ENCODE measurements around the gene LDLRAD3. TPM values are rescaled to one million over a fixed set of nuclear protein-coding genes. Genes with fewer than 3 reads are reported as not detected.

The LDLRAD3 gene
- total RNA-seq, 3 donors from 2014 or later (not counting 1 experiment from before 2014, with no cell fraction given): 1.0 to 1.5 (median 1.2) TPM

DNA sequence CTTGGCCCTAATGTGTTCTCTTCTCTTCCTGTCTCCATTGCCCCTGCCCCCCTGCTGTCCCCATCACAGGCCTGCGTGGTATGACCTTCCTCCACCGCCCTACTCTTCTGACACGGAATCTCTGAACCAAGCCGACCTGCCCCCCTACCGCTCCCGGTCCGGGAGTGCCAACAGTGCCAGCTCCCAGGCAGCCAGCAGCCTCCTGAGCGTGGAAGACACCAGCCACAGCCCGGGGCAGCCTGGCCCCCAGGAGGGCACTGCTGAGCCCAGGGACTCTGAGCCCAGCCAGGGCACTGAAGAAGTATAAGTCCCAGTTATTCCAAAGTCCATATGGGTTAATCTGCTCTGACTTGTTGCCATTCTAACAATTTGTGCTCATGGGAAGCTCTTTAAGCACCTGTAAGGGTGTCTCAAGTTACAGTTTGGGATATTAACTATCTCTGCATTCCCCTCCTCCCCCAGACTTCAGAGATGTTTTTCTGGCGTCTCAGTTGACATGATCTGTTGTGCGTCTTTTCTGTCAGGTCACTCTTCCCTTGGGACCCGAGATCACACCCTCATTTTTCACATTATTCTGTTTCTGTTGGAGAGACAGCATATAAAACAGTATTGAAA lies 285.3 kb downstream of the LDLRAD3 start:
- Mint-ChIP-seq H3K27me3 (ENCODE audit: low read depth in 2 of 2) (peaks cover 5 to 17% of the 10 kb centered on the region in 2 donors), H3K36me3 (no peaks in the 10 kb centered on the region), H3K4me1 (peaks cover 0 to 5% of the 10 kb centered on the region in 2 donors), H3K9me3 (no peaks in the 10 kb centered on the region), H3K4me3 (no peak overlapping the region), H3K27ac (no peak overlapping the region)
- Histone ChIP-seq H3K4me3 (ENCODE audit: low read length) (no peak overlapping the region), H3K9me3 (ENCODE audit: control insufficient read depth, insufficient read depth, low read length) (no peaks in the 10 kb centered on the region), H3K27me3 (ENCODE audit: control insufficient read depth, insufficient read depth, low read length) (no peaks in the 10 kb centered on the region), H3K4me1 (ENCODE audit: control insufficient read depth, insufficient read depth, low read length) (no peaks in the 10 kb centered on the region), H3K36me3 (ENCODE audit: control insufficient read depth, insufficient read depth, low read length) (no peaks in the 10 kb centered on the region), H3K27ac (ENCODE audit: low read length) (no peak overlapping the region)
- intact Hi-C loops (cut with micrococcal nuclease): no loop called here
- 92% methylated on average over 11 of the region's 12 CpGs for WGBS (ENCODE audit: insufficient coverage)
- ATAC-seq (no peak), DNase-seq (no peak)
- TF ChIP-seq CTCF (IDR thresholded peaks at IDR 0.05): no peak

- no peaks in the 10 kb centered on the region for H3K9me3 ChIP-seq (ENCODE audit: control insufficient read depth, insufficient read depth, low read length)
- Mint-ChIP-seq H3K9me3 (no peaks in the 10 kb centered on the region), H3K27ac (no peak overlapping the region), H3K4me1 (peaks cover 0 to 5% of the 10 kb centered on the region in 2 donors), H3K36me3 (no peaks in the 10 kb centered on the region), H3K27me3 (ENCODE audit: low read depth in 2 of 2) (peaks cover 5 to 17% of the 10 kb centered on the region in 2 donors), H3K4me3 (no peak overlapping the region)
- WGBS (ENCODE audit: insufficient coverage): 66% methylated on average over 8 of the region's 11 CpGs
- intact Hi-C loops (cut with micrococcal nuclease): no loop called here
- H3K27me3 ChIP-seq (ENCODE audit: control insufficient read depth, insufficient read depth, low read length): no peaks in the 10 kb centered on the region
- DNase-seq (no peak), ATAC-seq (no peak)
- H3K27ac ChIP-seq (ENCODE audit: low read length): no peak overlapping the region
- H3K4me1 ChIP-seq (ENCODE audit: control insufficient read depth, insufficient read depth, low read length): no peaks in the 10 kb centered on the region
- H3K4me3 ChIP-seq (ENCODE audit: low read length): no peak overlapping the region
- TF ChIP-seq CTCF (IDR thresholded peaks at IDR 0.05): no peak
- no peaks in the 10 kb centered on the region for H3K36me3 ChIP-seq (ENCODE audit: control insufficient read depth, insufficient read depth, low read length)
These were observed 287.2 kb downstream of the LDLRAD3 start for GRCh38 chr11:36230779-36231699.

DNA sequence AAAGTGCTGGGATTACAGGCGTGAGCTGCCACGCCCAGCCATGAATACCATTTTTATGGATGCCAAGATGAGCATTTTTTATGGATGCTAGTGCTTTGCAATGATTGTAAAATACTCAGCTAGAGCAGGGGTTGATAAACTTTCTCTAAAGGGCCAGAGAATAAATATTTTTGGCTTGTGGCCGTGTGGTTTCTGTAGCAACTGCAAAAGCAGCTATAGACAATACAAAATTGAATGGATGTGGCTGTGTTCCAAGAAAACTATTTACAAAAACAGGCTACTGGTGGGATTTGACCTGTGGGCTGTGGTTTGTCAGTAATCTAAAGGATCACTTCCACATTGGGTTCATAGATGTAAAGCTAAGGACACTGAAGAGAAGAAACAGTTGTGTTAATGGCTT lies 289.3 kb downstream of the LDLRAD3 start:
- ATAC-seq (no peak), DNase-seq (no peak)
- Histone ChIP-seq H3K4me3 (ENCODE audit: low read length) (no peak overlapping the region), H3K9me3 (ENCODE audit: control insufficient read depth, insufficient read depth, low read length) (no peaks in the 10 kb centered on the region), H3K27me3 (ENCODE audit: control insufficient read depth, insufficient read depth, low read length) (no peaks in the 10 kb centered on the region), H3K4me1 (ENCODE audit: control insufficient read depth, insufficient read depth, low read length) (no peaks in the 10 kb centered on the region), H3K27ac (ENCODE audit: low read length) (no peak overlapping the region), H3K36me3 (ENCODE audit: control insufficient read depth, insufficient read depth, low read length) (no peaks in the 10 kb centered on the region)
- Mint-ChIP-seq H3K9me3 (no peaks in the 10 kb centered on the region), H3K36me3 (no peaks in the 10 kb centered on the region), H3K4me3 (no peak overlapping the region), H3K27me3 (ENCODE audit: low read depth in 2 of 2) (peaks cover 8 to 18% of the 10 kb centered on the region in 2 donors), H3K27ac (no peak overlapping the region), H3K4me1 (peaks cover 0 to 5% of the 10 kb centered on the region in 2 donors)
- no peak for TF ChIP-seq CTCF (IDR thresholded peaks at IDR 0.05)
- 72% methylated on average over 3 of the region's 3 CpGs for WGBS (ENCODE audit: insufficient coverage)
- intact Hi-C loops (cut with micrococcal nuclease): no loop called here

Data from natural killer cell (primary cell).